Stimulated activated CD4-positive, alpha-beta T cell treated with anti-CD3 and anti-CD28 coated beads, Interleukin-2, amount 100 ng/mL, for 48 hours (primary cell): ENCODE data around the gene FAM120B.

ENCODE experiments used
- DNase-seq, 2 donors: peaks; one replicate each; pipeline ENCODE4 v3.0.0-alpha.2; 2020

The FAM120B gene

DNA sequence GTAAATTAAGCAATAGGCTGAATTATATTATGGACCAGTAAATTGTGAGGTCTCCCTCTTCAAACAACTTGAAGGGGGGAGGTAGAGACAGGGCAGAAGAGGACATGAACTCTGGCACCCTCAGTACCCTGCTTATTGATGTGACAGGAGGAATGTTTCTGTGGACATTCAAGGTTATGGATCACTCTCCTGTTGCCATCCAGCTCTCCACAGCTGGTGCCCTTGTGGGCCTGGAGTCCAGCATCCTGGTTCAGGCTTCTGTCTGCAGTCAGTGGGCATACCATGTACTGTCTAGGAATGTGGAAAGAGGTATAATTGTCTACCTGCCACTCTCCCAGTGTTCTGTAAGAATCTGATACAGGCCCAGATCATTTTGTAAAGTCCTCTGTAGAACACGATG lies 55.6 kb downstream of the FAM120B start:
- no peak for DNase-seq

DNA sequence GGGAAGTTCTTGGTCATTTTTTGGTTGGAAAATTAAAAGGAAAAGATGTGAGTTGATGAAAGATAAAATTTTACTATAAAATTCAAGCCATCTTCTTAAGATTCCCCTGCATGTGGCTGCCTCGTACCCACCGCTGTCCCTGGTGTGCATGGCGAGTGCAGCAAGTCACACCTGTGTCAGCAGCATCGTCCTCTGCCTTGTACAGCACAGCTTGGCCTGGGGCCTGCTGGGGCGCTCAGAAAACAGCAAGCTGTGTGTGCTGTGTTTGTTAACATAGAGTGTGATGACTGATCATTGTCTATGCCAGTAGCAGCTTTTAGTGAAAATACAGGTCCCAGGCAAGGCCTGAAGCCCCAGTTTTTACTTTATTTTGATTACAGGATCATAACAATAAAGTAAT lies 56.7 kb downstream of the FAM120B start:
- no peak for DNase-seq

DNA sequence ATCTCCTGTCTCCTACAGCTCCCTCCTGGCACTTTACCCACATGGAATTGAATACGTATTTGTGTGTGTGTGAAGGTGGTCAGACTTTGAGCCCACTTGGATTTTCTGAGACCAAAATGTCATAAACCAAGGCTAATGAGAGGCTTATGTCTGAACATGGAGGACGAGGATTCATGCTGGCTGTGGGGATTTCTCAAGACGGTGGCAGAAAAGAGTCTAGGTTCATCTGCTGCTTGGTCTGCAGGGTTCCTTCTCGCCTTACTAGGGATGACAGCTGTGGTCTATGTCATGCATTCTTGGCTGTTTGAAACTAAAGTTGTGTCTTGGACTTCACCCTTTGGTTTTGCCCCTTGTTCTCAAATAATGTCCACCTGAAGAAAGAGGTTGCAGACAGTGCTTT lies 58.6 kb downstream of the FAM120B start:
- DNase-seq = no peak

DNA sequence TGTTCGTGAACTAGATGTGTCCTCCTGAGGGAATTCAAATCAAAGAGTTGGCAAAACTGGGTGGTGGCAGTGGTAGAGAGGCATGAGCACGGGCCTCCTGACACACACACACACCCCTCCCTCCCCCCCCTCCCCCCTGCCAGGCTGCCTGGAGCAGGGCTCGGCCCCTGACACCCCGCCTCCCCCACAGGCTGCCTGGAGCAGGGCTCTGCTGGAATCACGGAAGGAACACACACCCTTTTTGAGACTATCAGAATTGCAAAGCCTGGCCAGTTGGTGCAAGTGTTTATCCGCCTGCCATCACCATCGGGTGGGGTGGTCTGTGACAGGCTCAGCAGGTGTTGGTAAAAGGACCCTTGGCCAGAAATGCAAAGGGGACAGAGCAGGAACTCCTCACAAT lies 59.0 kb downstream of the FAM120B start:
- no peak for DNase-seq

DNA sequence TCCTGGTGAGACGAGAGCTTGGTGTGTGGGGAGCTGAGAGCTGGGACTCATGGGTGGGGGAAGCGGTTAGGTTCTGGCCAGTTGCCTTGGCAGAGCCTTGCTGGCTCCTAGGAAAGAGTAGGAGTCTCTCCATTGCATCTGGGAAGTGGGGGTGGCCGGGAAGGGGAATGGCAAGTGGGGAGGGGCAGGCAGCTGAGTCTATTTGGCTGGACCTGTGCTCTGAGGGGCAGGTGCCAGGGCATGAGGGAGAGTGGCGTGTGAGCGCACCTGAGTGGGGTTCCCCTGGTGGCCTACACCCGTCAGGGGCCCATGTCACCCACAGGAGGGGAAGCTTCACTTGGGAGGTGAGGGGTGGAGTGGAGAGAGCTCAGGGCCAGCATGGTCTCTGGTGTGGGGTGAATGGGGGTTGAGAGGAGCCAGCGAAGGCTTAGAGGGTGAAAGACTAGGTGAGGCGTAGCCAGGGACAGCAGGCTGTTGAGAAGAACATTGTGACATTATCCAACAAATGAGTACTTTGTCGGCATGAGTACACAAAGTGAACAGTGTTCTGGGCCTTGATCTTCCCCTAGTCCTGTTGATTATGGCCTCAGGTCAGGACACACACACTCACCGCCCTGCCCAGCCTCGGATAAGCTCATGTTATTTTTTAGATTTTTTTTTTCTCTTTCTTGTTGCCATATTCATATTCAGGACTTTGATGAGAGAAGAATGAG lies 59.8 kb downstream of the FAM120B start:
- no peak for DNase-seq

DNA sequence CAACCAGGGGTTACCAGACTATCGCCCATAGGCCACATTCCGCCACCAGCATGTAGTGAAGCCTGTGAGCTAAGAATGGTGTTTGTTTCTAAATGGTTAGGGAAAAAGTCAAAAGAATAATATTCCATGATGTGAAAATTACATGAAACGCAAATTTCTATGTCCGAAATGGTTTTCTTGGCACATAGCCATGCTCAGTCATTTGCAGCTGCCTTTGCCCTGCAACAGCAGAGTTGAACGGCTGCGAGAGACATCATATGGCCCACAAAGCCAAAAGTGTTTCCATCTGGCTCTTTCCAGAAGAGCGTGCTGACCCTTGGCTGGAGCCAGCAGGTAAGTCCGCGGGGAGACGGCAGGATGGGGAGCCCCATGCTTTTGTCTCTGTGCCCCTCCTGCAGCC lies 60.7 kb downstream of the FAM120B start:
- DNase-seq = no peak

DNA sequence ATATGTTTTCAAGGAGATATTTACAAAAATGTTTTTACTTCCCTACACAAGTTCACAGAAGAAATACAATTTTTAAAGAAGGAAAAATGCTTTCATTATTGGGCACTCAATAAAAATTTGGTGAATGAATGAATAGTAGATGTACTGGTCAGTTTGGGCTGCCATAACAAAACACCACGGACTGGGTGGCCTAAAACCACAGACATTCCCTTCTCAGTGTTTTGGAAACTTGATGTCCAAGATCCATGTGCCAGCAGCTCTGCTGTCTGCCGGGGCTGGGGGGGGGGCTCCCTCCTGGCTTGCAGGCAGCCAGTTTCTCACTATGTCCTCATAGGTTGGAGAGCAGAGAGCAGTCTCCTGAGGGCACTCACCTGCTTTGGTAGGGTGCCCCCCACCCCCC lies 62.0 kb downstream of the FAM120B start:
- no peak for DNase-seq

DNA sequence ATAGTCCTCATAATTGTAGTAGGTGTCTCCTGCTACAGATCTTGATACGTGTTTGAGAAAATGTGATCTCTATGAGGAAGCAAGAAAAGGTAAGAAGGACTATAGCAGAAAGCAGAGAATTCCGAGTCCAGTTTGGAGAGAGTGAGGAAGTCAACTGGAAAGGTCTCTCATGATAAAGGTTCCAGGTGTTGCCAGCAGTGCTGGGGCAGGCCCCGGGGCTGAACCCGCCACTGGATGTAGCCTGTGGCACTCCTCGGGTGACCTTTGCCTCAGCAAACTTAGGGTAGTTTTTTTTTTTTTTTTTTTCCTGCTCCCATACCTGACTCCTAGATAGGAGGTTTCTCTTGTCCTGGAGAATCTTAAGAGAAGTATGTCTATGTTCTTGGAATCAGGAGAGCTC lies 62.8 kb downstream of the FAM120B start:
- DNase-seq = no peak

DNA sequence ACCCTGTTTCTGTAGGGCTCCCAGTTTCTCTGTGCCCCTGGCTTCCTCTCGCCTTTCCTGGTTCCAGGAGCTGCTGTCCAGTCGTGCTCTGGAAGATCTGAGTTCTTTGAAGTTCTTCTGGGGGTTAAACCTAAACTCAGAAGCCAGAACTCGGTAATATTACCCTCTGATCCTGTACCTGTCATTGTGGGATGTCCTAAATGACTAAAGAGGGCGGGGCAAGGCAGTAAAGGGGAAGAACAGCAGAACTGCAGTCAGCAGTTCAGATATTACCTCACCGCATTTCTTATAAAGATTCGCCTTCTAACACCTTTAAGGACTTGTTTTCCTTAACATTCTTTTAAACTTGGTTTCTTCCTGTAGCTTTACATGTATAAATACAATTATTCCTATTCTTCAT lies 63.9 kb downstream of the FAM120B start:
- DNase-seq = no peak

DNA sequence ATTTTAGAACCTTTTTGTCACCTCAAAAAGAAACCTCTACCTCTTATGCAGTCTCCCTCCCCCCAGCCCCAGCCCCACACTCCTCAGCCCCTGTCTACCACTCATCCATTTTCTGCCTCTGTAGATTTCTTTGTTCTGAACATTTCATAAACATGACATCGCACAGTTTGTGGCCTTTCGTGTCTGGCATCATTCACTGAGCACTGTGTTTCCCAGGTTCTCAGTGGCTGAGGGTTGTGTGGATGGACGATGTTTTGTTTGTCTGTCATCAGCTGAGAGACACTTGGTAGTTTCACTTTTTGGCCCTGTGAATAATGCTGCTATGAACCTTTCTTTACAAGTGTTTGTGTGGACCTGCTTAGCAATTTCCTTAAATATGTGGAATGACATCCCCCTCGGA lies 64.5 kb downstream of the FAM120B start:
- DNase-seq = no peak

DNA sequence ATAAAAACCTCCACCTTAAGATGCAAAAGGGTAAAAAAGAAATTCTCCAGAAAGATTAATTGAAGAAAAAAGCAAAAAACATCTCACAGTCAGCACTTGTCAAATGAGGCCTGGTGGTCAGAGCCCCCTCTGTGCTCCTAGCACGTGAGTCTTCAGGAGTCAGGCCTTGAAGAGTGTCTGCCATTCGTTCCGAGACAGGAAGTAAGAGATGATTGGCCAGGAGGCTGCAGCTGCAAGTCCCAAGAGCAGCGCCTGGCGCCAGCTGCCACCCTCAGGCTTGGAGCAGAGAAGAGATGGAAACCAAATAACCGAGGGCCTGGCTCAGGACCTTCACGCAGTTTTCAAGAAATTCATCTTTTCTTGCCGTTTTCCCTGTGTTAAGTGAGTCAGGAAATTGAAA lies 65.0 kb downstream of the FAM120B start:
- no peak for DNase-seq

DNA sequence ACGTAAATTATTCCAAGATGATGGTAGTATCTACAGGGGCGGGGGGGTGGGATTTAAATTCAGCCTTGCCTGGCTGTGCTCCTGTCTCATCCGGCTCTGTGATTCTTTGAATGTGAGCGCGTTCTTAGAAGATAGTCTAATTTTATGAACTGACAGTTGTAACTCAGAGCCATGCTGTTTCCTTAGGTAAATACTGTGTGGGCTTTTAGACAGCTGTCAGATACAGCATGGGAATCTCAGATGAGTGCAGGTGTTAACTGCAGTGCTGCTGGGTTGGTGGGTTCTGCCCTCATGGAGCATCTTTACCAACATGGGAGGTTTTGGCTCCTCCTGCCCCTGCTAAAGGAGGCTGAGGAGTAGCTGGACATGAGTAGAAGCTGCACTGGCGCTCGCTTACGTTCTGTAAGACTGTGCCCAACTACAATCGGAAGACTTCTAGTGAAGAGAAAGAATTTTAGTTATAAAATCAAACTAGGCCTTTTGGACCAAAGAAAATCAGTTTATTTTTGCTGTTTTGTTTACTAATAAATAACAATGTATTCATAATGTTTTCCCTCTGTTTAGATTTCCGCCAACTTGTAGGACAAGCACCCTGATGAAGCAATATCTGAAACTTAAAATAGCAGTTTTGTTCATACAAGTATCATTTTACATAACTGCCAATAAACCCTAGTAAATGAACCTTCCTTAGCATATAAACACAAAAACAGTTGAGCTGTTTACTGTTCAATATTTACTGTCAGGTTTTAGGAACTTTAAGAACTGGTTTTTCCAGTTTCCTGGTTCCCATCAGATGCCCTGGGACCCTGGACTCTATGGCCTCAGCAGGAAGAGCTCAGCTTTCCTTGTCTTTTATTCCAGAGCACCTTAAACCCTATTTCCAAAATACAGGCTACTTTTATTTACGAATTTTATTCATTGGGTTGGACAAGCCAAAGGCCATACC lies 66.1 kb downstream of the FAM120B start:
- no peak for DNase-seq

DNA sequence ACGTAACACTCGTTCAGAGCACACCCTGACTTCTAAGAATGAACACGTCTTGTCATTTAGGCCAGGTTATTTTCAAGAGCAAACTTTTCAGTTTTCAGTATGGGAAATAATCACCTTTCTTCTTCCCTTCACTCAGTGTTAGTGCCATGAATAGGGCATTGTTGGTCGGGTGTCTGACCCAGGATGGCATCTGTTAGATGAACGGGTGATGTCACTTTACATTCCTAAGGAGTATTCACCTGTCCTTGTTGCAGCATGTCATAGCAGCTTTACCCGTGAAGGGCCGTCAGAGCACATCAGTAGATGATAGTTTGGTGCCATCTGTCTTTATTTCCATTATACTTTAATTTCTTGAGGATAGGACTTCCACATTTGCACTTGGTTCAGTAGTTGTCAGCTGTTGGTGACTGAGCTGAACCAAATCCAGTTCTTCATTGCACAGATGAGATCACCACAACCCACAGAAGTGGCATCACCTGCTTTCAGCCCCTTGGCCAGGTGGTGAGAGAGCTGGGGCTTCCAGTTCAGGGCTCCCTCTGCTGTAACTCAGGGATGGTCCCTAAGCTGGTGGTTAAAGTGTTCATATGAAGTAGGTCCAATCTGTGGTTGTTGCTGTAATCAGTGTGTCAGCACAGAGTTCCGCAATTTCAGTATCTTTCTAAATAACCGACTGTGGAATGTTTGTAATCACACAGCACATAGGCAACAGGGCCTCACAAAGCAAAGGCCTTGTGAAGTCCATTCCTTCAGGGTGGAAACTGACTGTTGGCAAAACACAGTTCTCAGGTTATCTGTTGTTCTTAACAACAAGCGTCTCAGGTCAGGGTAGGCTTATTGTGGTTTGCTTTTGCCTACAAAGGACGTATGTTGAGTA lies 68.2 kb downstream of the FAM120B start:
- DNase-seq = no peak

DNA sequence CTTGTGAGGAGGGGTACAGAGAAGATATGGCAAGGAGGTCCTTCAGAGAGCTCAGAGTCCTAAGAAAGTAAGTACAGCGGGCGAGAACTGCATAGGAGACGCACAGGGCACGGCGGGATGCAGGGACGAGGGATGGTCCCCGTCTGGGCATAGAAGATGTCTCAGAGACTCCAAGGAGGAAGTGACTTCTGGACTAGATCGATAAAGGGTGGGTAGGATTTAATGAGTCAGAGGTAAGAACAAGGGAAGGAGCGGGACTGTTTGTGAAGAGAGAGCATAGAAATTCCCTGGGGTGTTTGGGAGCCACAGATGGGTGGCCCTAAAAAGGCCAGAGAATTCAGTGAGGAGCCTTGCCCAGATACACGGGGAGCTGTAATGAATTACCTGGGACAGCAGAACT lies 69.1 kb downstream of the FAM120B start:
- DNase-seq = no peak

DNA sequence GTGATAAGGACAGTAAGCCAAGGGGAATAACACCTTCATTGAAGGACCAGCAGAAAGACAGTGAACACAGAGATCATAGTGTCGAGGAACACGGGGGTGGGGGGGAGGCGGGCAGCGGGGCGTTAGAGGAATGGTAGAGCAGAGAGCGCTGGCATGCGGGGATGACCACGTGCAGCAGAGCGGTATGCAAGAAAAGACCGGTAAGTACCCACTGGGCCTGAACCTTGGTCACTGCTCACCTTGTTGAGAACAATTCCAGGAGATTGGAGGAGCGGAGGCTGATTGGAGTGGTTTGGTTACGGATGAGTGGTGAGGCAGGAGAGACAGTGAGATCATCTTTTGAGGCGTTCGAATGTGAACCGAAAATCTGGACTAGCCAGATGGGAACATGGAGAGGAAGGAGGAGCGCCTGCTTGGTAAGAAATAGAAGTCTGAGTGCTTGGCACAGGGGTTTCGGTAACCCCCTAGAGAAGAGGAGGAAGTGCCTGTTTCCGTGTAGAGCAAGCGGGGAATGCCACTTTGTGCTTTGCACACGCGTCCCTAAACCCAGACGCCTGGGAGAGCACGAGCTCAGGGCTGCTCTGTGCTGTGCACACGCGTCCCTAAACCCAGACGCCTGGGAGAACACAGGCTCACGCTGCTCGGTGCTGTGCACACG lies 70.0 kb downstream of the FAM120B start:
- DNase-seq = no peak

DNA sequence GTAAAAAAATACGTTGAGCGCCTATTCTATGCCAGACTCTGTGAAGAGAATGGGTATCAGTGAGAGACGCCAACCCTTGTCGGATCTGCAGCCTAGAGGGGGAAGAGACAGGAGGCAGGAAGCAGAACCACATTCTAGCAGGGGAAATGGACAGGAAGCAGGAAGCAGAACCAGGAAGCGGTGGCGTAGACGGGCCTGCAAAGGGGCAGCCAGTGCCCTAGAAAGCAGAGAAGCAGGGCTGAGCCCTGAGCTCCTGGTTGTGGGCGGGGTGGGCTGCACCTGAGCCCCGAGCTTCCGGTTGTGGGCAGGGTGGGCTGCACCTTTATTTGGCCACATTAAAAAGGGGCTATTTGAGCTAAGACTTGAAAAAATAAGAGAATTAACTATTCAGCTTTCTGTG lies 71.9 kb downstream of the FAM120B start:
- no peak for DNase-seq

DNA sequence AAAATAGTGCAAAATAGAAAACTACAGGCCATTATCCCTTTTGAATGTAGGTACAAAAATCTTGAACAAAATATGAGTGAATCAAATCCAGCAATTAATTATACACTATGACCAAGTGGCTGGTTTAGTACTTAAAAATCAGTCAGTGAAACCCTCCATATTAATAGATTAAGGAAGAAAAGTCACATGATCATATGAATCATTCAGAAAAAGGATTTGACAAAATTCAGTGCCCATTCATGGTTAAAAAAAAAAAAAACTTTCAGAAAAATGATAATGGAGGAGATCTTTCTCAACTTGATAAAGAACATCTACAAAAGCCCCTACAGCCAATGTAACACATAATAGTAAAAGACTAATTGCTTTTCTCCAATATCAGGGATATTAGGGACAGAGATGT lies 75.0 kb downstream of the FAM120B start:
- no peak for DNase-seq

DNA sequence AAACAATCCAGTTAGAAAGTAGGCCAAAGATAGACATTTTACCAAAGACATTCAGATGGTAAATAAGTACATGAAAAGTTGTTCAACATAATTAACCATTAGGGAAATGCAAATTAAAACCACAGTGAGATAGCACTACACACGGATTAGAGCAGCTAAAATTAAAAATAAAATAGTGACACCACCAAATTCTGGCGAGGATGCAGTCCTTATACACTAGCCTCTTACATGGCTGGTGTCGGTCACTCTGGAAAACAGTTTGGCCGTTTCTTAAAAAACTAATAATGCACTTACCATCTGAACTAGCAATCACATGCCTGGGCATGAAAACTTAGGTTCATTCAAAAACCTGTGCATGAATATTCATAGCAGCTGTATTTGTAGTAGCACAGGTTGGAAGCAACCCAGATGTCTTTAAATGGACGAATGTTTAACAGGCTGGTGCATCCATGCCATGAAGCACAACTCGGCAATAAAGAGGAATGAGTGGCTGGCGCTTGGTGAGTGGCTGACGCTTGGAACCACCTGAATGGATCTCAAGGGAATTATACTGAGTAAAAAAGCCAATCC lies 77.0 kb downstream of the FAM120B start:
- no peak for DNase-seq

DNA sequence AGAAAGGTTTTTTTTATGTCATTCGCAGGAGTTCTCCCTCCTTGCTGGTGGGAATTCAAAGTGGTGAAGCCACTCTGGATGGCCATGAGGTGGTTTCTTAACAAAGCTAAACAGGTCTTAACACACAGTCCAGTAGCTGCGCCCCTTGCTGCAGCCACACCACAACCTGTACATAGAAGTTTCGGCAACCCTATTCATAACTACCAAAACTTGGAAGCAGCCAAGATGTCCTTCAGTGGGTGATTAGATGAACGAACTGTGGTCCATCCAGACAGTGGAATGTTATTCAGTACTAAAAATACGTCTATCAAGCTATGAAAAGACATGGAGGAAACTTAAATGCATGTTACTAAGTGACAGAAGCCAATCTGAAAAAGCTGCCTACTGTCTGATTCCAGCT lies 78.9 kb downstream of the FAM120B start:
- DNase-seq = no peak

DNA sequence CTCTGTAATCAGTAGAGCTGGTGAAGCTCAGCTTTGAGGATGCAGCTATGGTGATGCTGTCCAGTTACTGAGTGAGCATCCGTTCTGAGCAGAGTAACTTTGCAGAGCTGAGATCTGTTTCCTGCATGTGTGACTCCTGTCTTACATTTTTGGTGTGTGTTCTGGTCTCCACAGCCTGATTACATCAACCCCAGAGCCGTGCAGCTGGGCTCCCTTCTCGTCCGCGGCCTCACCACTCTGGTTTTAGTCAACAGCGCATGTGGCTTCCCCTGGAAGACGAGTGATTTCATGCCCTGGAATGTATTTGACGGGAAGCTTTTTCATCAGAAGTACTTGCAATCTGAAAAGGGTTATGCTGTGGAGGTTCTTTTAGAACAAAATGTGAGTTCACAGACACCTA lies 81.6 kb downstream of the FAM120B start:
- no peak for DNase-seq

DNA sequence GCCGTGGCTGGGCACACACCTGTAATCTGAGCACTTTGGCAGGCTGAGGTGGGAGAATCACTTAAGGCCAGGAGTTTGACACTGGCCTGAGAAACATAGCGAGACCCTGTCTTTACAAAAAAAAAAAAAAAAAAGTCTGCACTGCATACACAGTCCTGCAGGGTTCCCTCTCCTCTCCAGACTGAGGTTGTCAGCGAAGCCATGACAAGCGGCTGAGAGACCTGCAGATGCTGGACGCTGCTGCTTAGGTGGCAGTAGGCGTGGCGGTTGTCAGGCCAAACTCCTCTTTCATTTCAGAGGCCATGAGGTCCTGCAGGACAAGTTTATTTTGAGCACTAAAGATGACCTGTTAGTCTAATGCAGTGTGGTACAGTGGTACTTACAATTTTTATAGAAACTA lies 86.5 kb downstream of the FAM120B start:
- DNase-seq = no peak

DNA sequence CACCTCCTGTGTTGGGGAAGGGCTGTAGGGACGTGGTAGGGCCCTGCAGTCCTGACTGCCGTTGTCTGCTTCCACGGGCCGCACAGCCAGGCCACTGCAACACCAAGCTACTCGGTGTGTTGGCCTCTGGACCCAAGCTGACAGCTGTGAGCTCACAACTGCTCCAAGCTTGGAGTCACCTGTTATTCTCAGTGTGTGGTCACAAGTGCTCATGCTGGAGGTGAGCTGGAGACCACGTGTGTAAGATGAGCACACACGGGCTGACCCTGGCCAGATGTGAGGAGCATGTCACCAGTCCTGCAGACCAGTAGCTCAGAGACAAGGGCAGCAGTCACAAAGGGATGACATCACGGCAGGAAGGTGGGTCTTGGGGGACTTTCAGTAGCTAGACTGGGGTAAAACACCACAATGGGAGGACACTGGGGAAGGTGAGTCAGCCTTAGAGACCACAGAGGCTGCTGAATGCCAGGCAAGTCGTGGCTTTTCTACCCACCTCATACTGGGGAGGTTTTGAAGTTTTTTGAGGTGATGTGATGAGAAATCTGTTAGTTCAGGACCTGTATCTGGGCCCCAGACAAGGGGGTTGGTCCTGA lies 87.3 kb downstream of the FAM120B start:
- DNase-seq = no peak
